ENCODE data around the gene GPC6.

GPC6 gene

DNA sequence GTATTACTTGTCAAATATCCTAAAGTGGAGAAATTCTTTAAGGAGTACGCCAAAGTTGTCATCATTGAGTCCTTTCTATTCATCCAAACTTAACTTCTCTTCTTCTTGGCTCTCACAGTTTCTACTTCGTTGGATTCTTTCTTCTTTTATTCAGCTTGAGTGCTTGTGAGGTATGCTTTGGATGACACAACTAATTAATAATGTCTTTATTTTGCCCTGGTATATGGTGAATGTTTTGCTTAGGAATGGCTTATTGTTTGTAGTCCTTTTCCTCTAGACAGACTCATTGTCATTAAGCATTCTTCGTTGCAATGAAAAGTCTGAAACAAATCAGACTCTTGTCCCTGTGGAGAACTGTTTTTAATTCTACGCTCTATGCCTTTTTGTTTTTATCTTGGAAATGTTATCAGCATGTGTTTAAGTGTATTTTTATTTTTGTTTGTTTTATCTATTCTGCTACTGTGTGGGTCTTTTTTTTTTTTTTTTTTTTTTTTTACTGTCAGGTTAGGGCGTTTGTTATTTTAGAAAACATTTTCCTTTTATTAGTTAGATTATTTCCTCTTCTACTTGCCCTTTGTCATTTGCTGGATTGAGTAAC is 471.5 kb downstream of the GPC6 start:
- no peak for DNase-seq
- Histone ChIP-seq H3K56ac (ENCODE audit: low read length) (no peak overlapping the region), H3K4me1 (ENCODE audit: control insufficient read depth, low read depth, low read length) (no peaks in the 10 kb centered on the region), H3K79me2 (ENCODE audit: control insufficient read depth, insufficient read depth, low read length) (no peaks in the 10 kb centered on the region), H4K5ac (ENCODE audit: low read length) (no peak overlapping the region), H3K9ac (ENCODE audit: low read length) (no peak overlapping the region), H2BK5ac (ENCODE audit: low read length) (no peak overlapping the region), H3K18ac (ENCODE audit: low read length) (no peak overlapping the region), H3K79me1 (ENCODE audit: low read length) (no peaks in the 10 kb centered on the region), H3K4me2 (ENCODE audit: low read length) (no peak overlapping the region), H3K4ac (ENCODE audit: low read depth, low read length) (no peak overlapping the region), H2BK15ac (replicated peaks; ENCODE audit: low read depth) (no peak overlapping the region), H3K36me3 (ENCODE audit: control insufficient read depth, insufficient read depth, low read length) (no peaks in the 10 kb centered on the region), H3K27ac (ENCODE audit: low read depth, low read length) (no peak overlapping the region), H2AK5ac (ENCODE audit: low read length) (no peak overlapping the region), H4K8ac (ENCODE audit: low read depth, low read length) (no peak overlapping the region), H3K27me3 (ENCODE audit: insufficient read depth, low read length, poor library complexity) (no peaks in the 10 kb centered on the region), H3K23ac (ENCODE audit: low read length) (no peak overlapping the region), H3K4me3 (ENCODE audit: low read length) (no peak overlapping the region), H2BK120ac (ENCODE audit: low read depth, low read length) (no peak overlapping the region)
- WGBS (ENCODE audit: extremely low coverage, insufficient coverage, low lambda C conversion rate), result no CpG with 5 or more reads among the region's 5 CpGs

DNA sequence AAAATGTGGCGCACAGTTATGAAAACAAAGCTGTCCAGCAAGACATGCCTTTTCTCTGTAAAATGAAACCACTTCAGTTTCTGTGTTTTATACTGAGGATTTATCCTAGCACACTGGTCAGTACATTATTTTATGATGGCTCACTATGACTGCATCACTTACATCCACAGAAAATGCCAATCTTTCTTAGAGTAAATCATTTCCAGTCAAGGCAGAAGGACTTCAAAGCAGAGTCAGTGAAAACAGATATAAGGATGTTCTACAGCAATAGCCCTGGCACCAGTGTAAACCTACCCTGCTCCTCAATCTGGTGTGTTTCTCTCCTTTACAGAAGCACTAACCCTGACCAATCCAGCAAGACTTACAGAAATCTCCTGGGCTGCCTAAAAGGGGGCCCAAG is 473.5 kb downstream of the GPC6 start:
- Histone ChIP-seq H2AK5ac (ENCODE audit: low read length) (no peak overlapping the region), H3K18ac (ENCODE audit: low read length) (no peak overlapping the region), H4K5ac (ENCODE audit: low read length) (no peak overlapping the region), H2BK120ac (ENCODE audit: low read depth, low read length) (no peak overlapping the region), H2BK15ac (replicated peaks; ENCODE audit: low read depth) (no peak overlapping the region), H3K23ac (ENCODE audit: low read length) (no peak overlapping the region), H3K79me2 (ENCODE audit: control insufficient read depth, insufficient read depth, low read length) (no peaks in the 10 kb centered on the region), H3K4ac (ENCODE audit: low read depth, low read length) (no peak overlapping the region), H3K56ac (ENCODE audit: low read length) (no peak overlapping the region), H3K4me2 (ENCODE audit: low read length) (no peak overlapping the region), H3K79me1 (ENCODE audit: low read length) (no peaks in the 10 kb centered on the region), H3K4me3 (ENCODE audit: low read length) (no peak overlapping the region), H3K36me3 (ENCODE audit: control insufficient read depth, insufficient read depth, low read length) (no peaks in the 10 kb centered on the region), H3K27ac (ENCODE audit: low read depth, low read length) (no peak overlapping the region), H3K9ac (ENCODE audit: low read length) (no peak overlapping the region), H3K27me3 (ENCODE audit: insufficient read depth, low read length, poor library complexity) (no peaks in the 10 kb centered on the region), H3K4me1 (ENCODE audit: control insufficient read depth, low read depth, low read length) (no peaks in the 10 kb centered on the region), H4K8ac (ENCODE audit: low read depth, low read length) (no peak overlapping the region), H2BK5ac (ENCODE audit: low read length) (no peak overlapping the region)
- no CpG with 5 or more reads among the region's 1 CpG for WGBS (ENCODE audit: extremely low coverage, insufficient coverage, low lambda C conversion rate)
- no peak for DNase-seq

DNA sequence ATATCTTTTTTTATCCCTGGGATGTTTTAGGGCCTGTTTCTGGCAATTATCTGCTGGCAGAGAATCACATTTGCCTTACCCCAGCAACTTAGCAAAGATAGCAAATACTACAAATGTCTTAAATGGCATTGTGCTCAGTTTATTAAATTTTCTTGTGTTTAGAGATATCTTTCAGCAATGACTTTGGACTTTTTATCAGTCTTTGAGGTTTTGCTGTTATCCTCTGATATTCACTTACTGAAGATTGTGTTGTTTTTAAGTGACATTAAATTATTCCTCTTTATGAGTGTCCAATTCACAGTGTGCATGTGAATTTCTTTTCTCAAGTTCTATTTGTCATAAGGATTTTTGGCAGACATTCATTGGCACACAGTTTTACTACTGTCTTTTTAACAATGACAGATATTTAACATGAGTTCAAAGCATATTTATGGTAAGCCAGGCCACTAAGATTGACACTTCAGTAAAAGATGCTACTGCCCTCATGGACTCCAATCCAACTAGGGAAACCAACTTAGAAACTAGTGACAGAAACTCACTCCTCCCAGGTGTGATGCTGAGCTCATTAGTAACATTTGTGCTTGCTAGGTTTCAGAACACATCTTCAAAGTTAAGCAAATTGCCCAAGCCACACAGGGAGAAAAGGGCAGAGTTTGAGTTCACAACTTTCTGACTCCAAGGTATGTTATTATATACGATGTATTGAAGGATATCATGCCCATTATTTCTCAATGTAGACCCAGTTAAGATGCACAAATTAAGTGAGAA is 481.9 kb downstream of the GPC6 start:
- Histone ChIP-seq H2BK15ac (replicated peaks; ENCODE audit: low read depth) (no peak overlapping the region), H2BK120ac (ENCODE audit: low read depth, low read length) (no peak overlapping the region), H3K23ac (ENCODE audit: low read length) (no peak overlapping the region), H3K79me2 (ENCODE audit: control insufficient read depth, insufficient read depth, low read length) (no peaks in the 10 kb centered on the region), H3K56ac (ENCODE audit: low read length) (no peak overlapping the region), H3K9ac (ENCODE audit: low read length) (no peak overlapping the region), H3K18ac (ENCODE audit: low read length) (no peak overlapping the region), H4K8ac (ENCODE audit: low read depth, low read length) (no peak overlapping the region), H3K4me2 (ENCODE audit: low read length) (no peak overlapping the region), H3K27ac (ENCODE audit: low read depth, low read length) (no peak overlapping the region), H4K5ac (ENCODE audit: low read length) (no peak overlapping the region), H3K27me3 (ENCODE audit: insufficient read depth, low read length, poor library complexity) (no peaks in the 10 kb centered on the region), H2BK5ac (ENCODE audit: low read length) (no peak overlapping the region), H3K4me1 (ENCODE audit: control insufficient read depth, low read depth, low read length) (no peaks in the 10 kb centered on the region), H2AK5ac (ENCODE audit: low read length) (no peak overlapping the region), H3K4ac (ENCODE audit: low read depth, low read length) (no peak overlapping the region), H3K79me1 (ENCODE audit: low read length) (no peaks in the 10 kb centered on the region), H3K4me3 (ENCODE audit: low read length) (no peak overlapping the region), H3K36me3 (ENCODE audit: control insufficient read depth, insufficient read depth, low read length) (no peaks in the 10 kb centered on the region)
- WGBS (ENCODE audit: extremely low coverage, insufficient coverage, low lambda C conversion rate), result no CpG with 5 or more reads among the region's 1 CpG
- DNase-seq, result no peak

DNA sequence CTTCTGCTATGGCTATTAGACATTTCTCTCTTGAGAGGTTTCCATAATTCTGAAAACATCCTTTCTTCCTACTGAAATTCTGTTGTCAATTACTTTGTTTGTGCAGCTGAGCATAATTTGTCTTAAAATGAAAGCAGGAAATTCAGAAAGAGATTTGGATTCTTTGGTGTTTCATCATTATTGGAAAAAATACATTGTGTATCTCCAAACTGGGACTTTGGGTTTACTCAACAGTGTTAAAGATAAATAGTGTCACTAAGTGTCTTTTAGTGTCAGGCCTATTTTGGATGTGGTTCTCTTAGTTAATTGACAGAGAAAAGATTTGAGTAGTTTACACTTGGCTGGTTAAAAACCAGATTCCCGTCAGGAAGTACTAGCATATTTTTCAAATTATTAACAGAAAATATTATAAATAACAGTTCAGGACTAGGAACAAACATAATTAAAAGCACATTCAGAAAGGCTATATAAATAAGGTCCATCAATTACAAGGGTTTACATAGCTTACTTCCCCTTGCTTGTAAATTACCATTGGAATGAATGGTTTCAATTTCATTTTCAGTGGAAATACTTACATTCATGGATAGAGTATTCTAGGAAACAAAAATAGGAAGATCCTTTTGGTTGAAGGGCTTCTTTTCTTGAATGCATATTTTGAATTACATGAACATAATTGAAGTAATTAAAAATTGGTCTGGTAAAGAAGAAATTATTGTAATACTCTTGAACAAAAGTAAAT is 483.1 kb downstream of the GPC6 start:
- Histone ChIP-seq H3K27me3 (ENCODE audit: insufficient read depth, low read length, poor library complexity) (no peaks in the 10 kb centered on the region), H3K36me3 (ENCODE audit: control insufficient read depth, insufficient read depth, low read length) (no peaks in the 10 kb centered on the region), H3K4ac (ENCODE audit: low read depth, low read length) (no peak overlapping the region), H3K4me1 (ENCODE audit: control insufficient read depth, low read depth, low read length) (no peaks in the 10 kb centered on the region), H4K8ac (ENCODE audit: low read depth, low read length) (no peak overlapping the region), H3K27ac (ENCODE audit: low read depth, low read length) (no peak overlapping the region), H2AK5ac (ENCODE audit: low read length) (no peak overlapping the region), H3K4me3 (ENCODE audit: low read length) (no peak overlapping the region), H3K18ac (ENCODE audit: low read length) (no peak overlapping the region), H3K4me2 (ENCODE audit: low read length) (no peak overlapping the region), H2BK120ac (ENCODE audit: low read depth, low read length) (no peak overlapping the region), H3K23ac (ENCODE audit: low read length) (no peak overlapping the region), H2BK5ac (ENCODE audit: low read length) (no peak overlapping the region), H3K79me2 (ENCODE audit: control insufficient read depth, insufficient read depth, low read length) (no peaks in the 10 kb centered on the region), H3K56ac (ENCODE audit: low read length) (no peak overlapping the region), H2BK15ac (replicated peaks; ENCODE audit: low read depth) (no peak overlapping the region), H4K5ac (ENCODE audit: low read length) (no peak overlapping the region), H3K9ac (ENCODE audit: low read length) (no peak overlapping the region), H3K79me1 (ENCODE audit: low read length) (no peaks in the 10 kb centered on the region)
- no peak for DNase-seq
- WGBS (ENCODE audit: extremely low coverage, insufficient coverage, low lambda C conversion rate), result no CpG with 5 or more reads among the region's 1 CpG

DNA sequence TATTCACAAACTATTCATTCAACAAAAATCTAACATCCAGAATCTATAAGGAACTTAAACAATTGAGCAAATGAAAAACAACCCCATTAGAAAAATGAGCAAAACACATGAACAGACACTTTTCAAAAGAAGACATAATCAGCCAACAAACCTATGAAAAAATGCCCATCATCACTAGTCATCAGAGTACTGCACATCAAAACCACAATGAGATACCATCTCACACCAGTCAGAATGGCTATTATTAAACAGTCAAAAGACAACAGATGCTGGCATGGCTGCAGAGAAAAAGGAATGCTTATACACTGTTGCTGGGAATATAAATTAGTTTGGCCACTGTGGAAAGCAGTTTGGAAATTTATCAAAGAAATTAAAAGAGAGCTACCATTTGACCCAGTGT is 487.6 kb downstream of the GPC6 start:
- no peak overlapping the region for H4K8ac ChIP-seq (ENCODE audit: low read depth, low read length)
- no peaks in the 10 kb centered on the region for H3K36me3 ChIP-seq (ENCODE audit: control insufficient read depth, insufficient read depth, low read length)
- no peak overlapping the region for H2BK5ac ChIP-seq (ENCODE audit: low read length)
- no peaks in the 10 kb centered on the region for H3K79me2 ChIP-seq (ENCODE audit: control insufficient read depth, insufficient read depth, low read length)
- H3K4me2 ChIP-seq (ENCODE audit: low read length), result no peak overlapping the region
- no peak overlapping the region for H3K4ac ChIP-seq (ENCODE audit: low read depth, low read length)
- H3K4me3 ChIP-seq (ENCODE audit: low read length), result no peak overlapping the region
- no peak overlapping the region for H3K23ac ChIP-seq (ENCODE audit: low read length)
- no peak overlapping the region for H3K56ac ChIP-seq (ENCODE audit: low read length)
- no peak overlapping the region for H2BK15ac ChIP-seq (replicated peaks; ENCODE audit: low read depth)
- no peak overlapping the region for H2BK120ac ChIP-seq (ENCODE audit: low read depth, low read length)
- H3K18ac ChIP-seq (ENCODE audit: low read length), result no peak overlapping the region
- H3K9ac ChIP-seq (ENCODE audit: low read length), result no peak overlapping the region
- no peak overlapping the region for H2AK5ac ChIP-seq (ENCODE audit: low read length)
- H3K27ac ChIP-seq (ENCODE audit: low read depth, low read length), result no peak overlapping the region
- H4K5ac ChIP-seq (ENCODE audit: low read length), result no peak overlapping the region
- no peaks in the 10 kb centered on the region for H3K4me1 ChIP-seq (ENCODE audit: control insufficient read depth, low read depth, low read length)
- no peaks in the 10 kb centered on the region for H3K27me3 ChIP-seq (ENCODE audit: insufficient read depth, low read length, poor library complexity)
- DNase-seq, result no peak
- no peaks in the 10 kb centered on the region for H3K79me1 ChIP-seq (ENCODE audit: low read length)

All from mesendoderm (in vitro differentiated cells).